HEK293 (cell line): ENCODE data around the gene TKT.

ENCODE experiments used
- CTCF ChIP-seq: fragments of 450-650 bp; formaldehyde crosslinking; IDR thresholded peaks from 2 replicates; pipeline ENCODE4 v1.5.1; 2016; ENCODE audit warnings: missing biosample characterization, missing genetic modification characterization
- REST ChIP-seq: fragments of 450-650 bp; formaldehyde crosslinking; IDR thresholded peaks from 2 replicates; pipeline ENCODE4 v1.5.1; 2016; ENCODE audit warnings: missing biosample characterization, missing genetic modification characterization
- ZNF146 ChIP-seq: fragments of 450-650 bp; formaldehyde crosslinking; IDR thresholded peaks from 2 replicates; pipeline ENCODE4 v1.5.1; 2016; ENCODE audit warnings: missing biosample characterization, missing genetic modification characterization
- ZNF416 ChIP-seq: fragments of 450-650 bp; formaldehyde crosslinking; IDR thresholded peaks from 2 replicates; pipeline ENCODE4 v1.5.1; 2016; ENCODE audit warnings: missing biosample characterization, missing genetic modification characterization
- ZNF704 ChIP-seq: fragments of 450-650 bp; formaldehyde crosslinking; IDR thresholded peaks from 2 replicates; pipeline ENCODE4 v1.5.1; 2016; ENCODE audit warnings: missing biosample characterization, missing genetic modification characterization
- TF ChIP-seq, protein P1 (sequence below): fragments of 450-650 bp; formaldehyde crosslinking; IDR thresholded peaks from 2 replicates; pipeline ENCODE4 v1.5.1; 2016; ENCODE audit warnings: missing biosample characterization, missing genetic modification characterization

- no peak for TF ChIP-seq CTCF (tag by site-specific recombination)
- TF ChIP-seq REST (tag by site-specific recombination) = no peak
- TF ChIP-seq, protein P1, sequence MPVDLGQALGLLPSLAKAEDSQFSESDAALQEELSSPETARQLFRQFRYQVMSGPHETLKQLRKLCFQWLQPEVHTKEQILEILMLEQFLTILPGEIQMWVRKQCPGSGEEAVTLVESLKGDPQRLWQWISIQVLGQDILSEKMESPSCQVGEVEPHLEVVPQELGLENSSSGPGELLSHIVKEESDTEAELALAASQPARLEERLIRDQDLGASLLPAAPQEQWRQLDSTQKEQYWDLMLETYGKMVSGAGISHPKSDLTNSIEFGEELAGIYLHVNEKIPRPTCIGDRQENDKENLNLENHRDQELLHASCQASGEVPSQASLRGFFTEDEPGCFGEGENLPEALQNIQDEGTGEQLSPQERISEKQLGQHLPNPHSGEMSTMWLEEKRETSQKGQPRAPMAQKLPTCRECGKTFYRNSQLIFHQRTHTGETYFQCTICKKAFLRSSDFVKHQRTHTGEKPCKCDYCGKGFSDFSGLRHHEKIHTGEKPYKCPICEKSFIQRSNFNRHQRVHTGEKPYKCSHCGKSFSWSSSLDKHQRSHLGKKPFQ (tag by site-specific recombination) = no peak
- no peak for TF ChIP-seq ZNF704 (tag by site-specific recombination)
- TF ChIP-seq ZNF146 (tag by site-specific recombination) = no peak
- no peak for TF ChIP-seq ZNF416 (tag by site-specific recombination)
Measured at GRCh38 chr3:53181024-53181371, 74.8 kb downstream of the TKT start.
